Activated B cell treated with CpG ODN at 0.5 μM for 24 hours (primary cell): ENCODE data around the gene MAML3. TPM values are rescaled to one million over a fixed set of nuclear protein-coding genes. Genes with fewer than 3 reads are reported as not detected.

Source experiments
- ATAC-seq: fragments of 200-7000 bp; cut with Tn5 transposase; one replicate; pipeline ENCODE4 v1.10.0; 2021; ENCODE audit warnings: low read depth, mild to moderate bottlenecking, moderate library complexity
- CTCF ChIA-PET: fragments of 350-600 bp; sonication (Branson Sonifier 250); formaldehyde crosslinking; loops from one replicate; lab custom pipeline; 2021; ENCODE audit warnings: antibody characterized with exemption; lab: Charles Lee
- POLR2A ChIA-PET: fragments of 350-600 bp; sonication (Branson Sonifier 250); formaldehyde crosslinking; loops from one replicate; lab custom pipeline; 2021; ENCODE audit warnings: antibody characterized with exemption; lab: Charles Lee
- DNase-seq: peaks from one replicate; pipeline ENCODE4 v3.0.0; 2022
- H3K27ac Mint-ChIP-seq: one replicate; pipeline ENCODE4 v1.8.0; 2020; ENCODE audit warnings: mixed read lengths
- H3K27me3 Mint-ChIP-seq: one replicate; pipeline ENCODE4 v1.8.0; 2021; ENCODE audit warnings: mixed read lengths
- H3K36me3 Mint-ChIP-seq: one replicate; pipeline ENCODE4 v1.8.0; 2021; ENCODE audit warnings: low read depth, mixed read lengths
- H3K4me1 Mint-ChIP-seq: one replicate; pipeline ENCODE4 v1.8.0; 2021; ENCODE audit warnings: mixed read lengths
- H3K4me3 Mint-ChIP-seq: one replicate; pipeline ENCODE4 v1.8.0; 2020; ENCODE audit warnings: mild to moderate bottlenecking, mixed read lengths
- H3K9me3 Mint-ChIP-seq: one replicate; pipeline ENCODE4 v1.8.0; 2020; ENCODE audit warnings: mixed read lengths
- CTCF ChIP-seq: fragments of 200-600 bp; IDR thresholded peaks from one replicate; pipeline ENCODE4 v1.8.0; 2022; ENCODE audit warnings: antibody characterized with exemption, mild to moderate bottlenecking
- intact Hi-C: fragments of 100-400 bp; cut with micrococcal nuclease; formaldehyde crosslinking; loops from one replicate; pipeline ENCODE4 v1.15.1; 2024
- total RNA-seq: library from RNA; stranded (reverse); gene quantifications from 2 replicates; pipeline ENCODE4 v1.2.3, GENCODE V29; 2022

Gene MAML3
- total RNA-seq, 1 donor from 2014 or later: 2.6 TPM

- peaks cover 14% of the 10 kb centered on the region for H3K27me3 Mint-ChIP-seq
Observed at GRCh38 chr4:139806929-139807328, 347.1 kb downstream of the MAML3 start.

GRCh38 chr4:139802931-139803330 is 351.1 kb downstream of the MAML3 start:
- ATAC-seq: no peak

More at GRCh38 chr4:139806929-139807328, 347.1 kb downstream of the MAML3 start:
- CTCF ChIA-PET: interaction anchor here (1.5 kb wide), 1 partner anchor 446 kb away, joined by 4 read pairs; no protein-coding TSS in a partner anchor
- Mint-ChIP-seq H3K4me1 (peaks cover 9% of the 10 kb centered on the region), H3K4me3 (no peak overlapping the region), H3K9me3 (peaks cover 2% of the 10 kb centered on the region), H3K27ac (no peak overlapping the region), H3K36me3 (no peaks in the 10 kb centered on the region)
- TF ChIP-seq CTCF: no peak
- DNase-seq: no peak
- intact Hi-C loops: no loop called here
- ATAC-seq: no peak
- POLR2A ChIA-PET: no interaction called here

GRCh38 chr4:139802488-139802887 is 351.5 kb downstream of the MAML3 start:
- ATAC-seq: no peak
- TF ChIP-seq CTCF: no peak
- no peak overlapping the region for H3K4me3 Mint-ChIP-seq
- H3K4me1 Mint-ChIP-seq: peaks cover 9% of the 10 kb centered on the region
- no peaks in the 10 kb centered on the region for H3K36me3 Mint-ChIP-seq
- H3K9me3 Mint-ChIP-seq: no peaks in the 10 kb centered on the region
- DNase-seq: no peak
- no peak overlapping the region for H3K27ac Mint-ChIP-seq
- ChIA-PET CTCF (no interaction called here), POLR2A (no interaction called here)
- intact Hi-C loops: no loop called here
- peaks cover 3% of the 10 kb centered on the region for H3K27me3 Mint-ChIP-seq

More at GRCh38 chr4:139802931-139803330, 351.1 kb downstream of the MAML3 start:
- ChIA-PET CTCF (no interaction called here), POLR2A (no interaction called here)
- TF ChIP-seq CTCF: no peak
- no peak overlapping the region for H3K4me3 Mint-ChIP-seq
- no peaks in the 10 kb centered on the region for H3K9me3 Mint-ChIP-seq
- no peak overlapping the region for H3K27ac Mint-ChIP-seq
- H3K36me3 Mint-ChIP-seq: no peaks in the 10 kb centered on the region
- DNase-seq: no peak
- peaks cover 9% of the 10 kb centered on the region for H3K4me1 Mint-ChIP-seq
- intact Hi-C loops: no loop called here
- peaks cover 3% of the 10 kb centered on the region for H3K27me3 Mint-ChIP-seq

GRCh38 chr4:139801895-139802294 is 352.1 kb downstream of the MAML3 start:
- H3K27me3 Mint-ChIP-seq: peaks cover 3% of the 10 kb centered on the region
- ChIA-PET POLR2A (no interaction called here), CTCF (no interaction called here)
- H3K4me1 Mint-ChIP-seq: peaks cover 9% of the 10 kb centered on the region
- no peaks in the 10 kb centered on the region for H3K36me3 Mint-ChIP-seq
- H3K27ac Mint-ChIP-seq: no peak overlapping the region
- no peaks in the 10 kb centered on the region for H3K9me3 Mint-ChIP-seq
- DNase-seq (no peak), ATAC-seq (no peak)
- intact Hi-C loops: no loop called here
- TF ChIP-seq CTCF: no peak
- no peak overlapping the region for H3K4me3 Mint-ChIP-seq

GRCh38 chr4:139800082-139800481 is 353.9 kb downstream of the MAML3 start:
- Mint-ChIP-seq H3K4me1 (peaks cover 9% of the 10 kb centered on the region), H3K27ac (no peak overlapping the region)
- POLR2A ChIA-PET: no interaction called here

More at GRCh38 chr4:139800082-139800481, 353.9 kb downstream of the MAML3 start:
- Mint-ChIP-seq H3K4me3 (no peak overlapping the region), H3K27me3 (peaks cover 3% of the 10 kb centered on the region), H3K9me3 (no peaks in the 10 kb centered on the region), H3K36me3 (no peaks in the 10 kb centered on the region)
- TF ChIP-seq CTCF: no peak
- DNase-seq: no peak
- CTCF ChIA-PET: no interaction called here
- ATAC-seq: no peak
- intact Hi-C loops: no loop called here
